ENCODE results near the gene REPIN1.

The REPIN1 gene

GRCh38 chr7:150335108-150335773 lies 33.4 kb upstream of the REPIN1 start:
- DNase-seq (ENCODE audit: extremely low read depth, insufficient read length) = no peak
- peaks cover 11% of the 10 kb centered on the region for H3K36me3 ChIP-seq (ENCODE audit: control insufficient read depth, insufficient read depth, low read length)
- no peak overlapping the region for H3K4me3 ChIP-seq (replicated peaks; ENCODE audit: low read depth, low read length)
- TF ChIP-seq CTCF (IDR thresholded peaks at IDR 0.05; ENCODE audit: insufficient read depth, low read length, poor library complexity, severe bottlenecking) = no peak
- no peaks in the 10 kb centered on the region for H3K27me3 ChIP-seq (replicated peaks; ENCODE audit: control insufficient read depth, insufficient read depth, low read length)

GRCh38 chr7:150335774-150336112 lies 32.9 kb upstream of the REPIN1 start:
- H3K4me3 ChIP-seq (replicated peaks; ENCODE audit: low read depth, low read length) = no peak overlapping the region
- peaks cover 10% of the 10 kb centered on the region for H3K36me3 ChIP-seq (ENCODE audit: control insufficient read depth, insufficient read depth, low read length)

GRCh38 chr7:150336746-150337145 lies 31.9 kb upstream of the REPIN1 start:
- H3K36me3 ChIP-seq (ENCODE audit: control insufficient read depth, insufficient read depth, low read length) = peaks cover 10% of the 10 kb centered on the region
- no peaks in the 10 kb centered on the region for H3K27me3 ChIP-seq (replicated peaks; ENCODE audit: control insufficient read depth, insufficient read depth, low read length)
- H3K4me3 ChIP-seq (replicated peaks; ENCODE audit: low read depth, low read length) = no peak overlapping the region
- TF ChIP-seq CTCF (IDR thresholded peaks at IDR 0.05; ENCODE audit: insufficient read depth, low read length, poor library complexity, severe bottlenecking) = no peak
- no peak for DNase-seq (ENCODE audit: extremely low read depth, insufficient read length)

More at GRCh38 chr7:150335774-150336112, 32.9 kb upstream of the REPIN1 start:
- no peaks in the 10 kb centered on the region for H3K27me3 ChIP-seq (replicated peaks; ENCODE audit: control insufficient read depth, insufficient read depth, low read length)
- no peak for DNase-seq (ENCODE audit: extremely low read depth, insufficient read length)
- no peak for TF ChIP-seq CTCF (IDR thresholded peaks at IDR 0.05; ENCODE audit: insufficient read depth, low read length, poor library complexity, severe bottlenecking)

- DNase-seq (ENCODE audit: extremely low read depth, insufficient read length) = no peak
- H3K4me3 ChIP-seq (replicated peaks; ENCODE audit: low read depth, low read length) = no peak overlapping the region
- no peak for TF ChIP-seq CTCF (IDR thresholded peaks at IDR 0.05; ENCODE audit: insufficient read depth, low read length, poor library complexity, severe bottlenecking)
- no peaks in the 10 kb centered on the region for H3K27me3 ChIP-seq (replicated peaks; ENCODE audit: control insufficient read depth, insufficient read depth, low read length)
- peaks cover 10% of the 10 kb centered on the region for H3K36me3 ChIP-seq (ENCODE audit: control insufficient read depth, insufficient read depth, low read length)
These were observed 31.4 kb upstream of the REPIN1 start for GRCh38 chr7:150337179-150337578.

GRCh38 chr7:150337659-150338081 lies 31.0 kb upstream of the REPIN1 start:
- no peak for TF ChIP-seq CTCF (IDR thresholded peaks at IDR 0.05; ENCODE audit: insufficient read depth, low read length, poor library complexity, severe bottlenecking)

More at GRCh38 chr7:150337659-150338081, 31.0 kb upstream of the REPIN1 start:
- peaks cover 10% of the 10 kb centered on the region for H3K36me3 ChIP-seq (ENCODE audit: control insufficient read depth, insufficient read depth, low read length)
- no peak overlapping the region for H3K4me3 ChIP-seq (replicated peaks; ENCODE audit: low read depth, low read length)
- DNase-seq (ENCODE audit: extremely low read depth, insufficient read length) = no peak
- H3K27me3 ChIP-seq (replicated peaks; ENCODE audit: control insufficient read depth, insufficient read depth, low read length) = no peaks in the 10 kb centered on the region

Measured in GM06990 (cell line).